Bronchial epithelial cell (primary cell): ENCODE data around the gene ADAMTS4. TPM values are rescaled to one million over a fixed set of nuclear protein-coding genes. Genes with fewer than 3 reads are reported as not detected.

Experiments used
- DNase-seq: peaks from one replicate; pipeline ENCODE4 v3.0.0-alpha.2; 2010; ENCODE audit warnings: low read depth
- FAIRE-seq: peaks from 2 replicates; lab custom pipeline; 2011; peaks lifted over from hg19 to GRCh38; lab: Jason Lieb, UNC
- H3K27me3 ChIP-seq: 2 replicates; pipeline ENCODE4 v1.5.1; 2011; ENCODE audit warnings: low read length; ENCODE audit not compliant: control insufficient read depth, insufficient read depth
- H3K36me3 ChIP-seq: 2 replicates; pipeline ENCODE4 v1.5.1; 2011; ENCODE audit warnings: low read length; ENCODE audit not compliant: control insufficient read depth, insufficient read depth
- H3K4me3 ChIP-seq: 2 replicates; pipeline ENCODE4 v1.5.1; 2011; ENCODE audit warnings: mild to moderate bottlenecking, low read depth, low read length, control low read depth
- CTCF ChIP-seq: IDR thresholded peaks from 2 replicates; pipeline ENCODE4 v1.5.1; 2011; ENCODE audit warnings: mild to moderate bottlenecking, moderate library complexity, low read length, control low read depth, inconsistent platforms; ENCODE audit not compliant: insufficient read depth, severe bottlenecking
- total RNA-seq: library from RNA; depleted of rRNA; stranded (reverse); fragments of >200 nt; gene quantifications from 2 replicates; pipeline ENCODE4 v1.2.1, GENCODE V29; 2014

The ADAMTS4 gene
- total RNA-seq, 1 donor from 2014 or later: under 0.01 TPM

- TF ChIP-seq CTCF: no peak
- FAIRE-seq (no peak), DNase-seq (no peak)
- Histone ChIP-seq H3K27me3 (no peaks in the 10 kb centered on the region), H3K36me3 (peaks cover 5% of the 10 kb centered on the region), H3K4me3 (no peak overlapping the region)
These were observed 25.2 kb upstream of the ADAMTS4 start for GRCh38 chr1:161223805-161224694.

- no peak for TF ChIP-seq CTCF
- FAIRE-seq (no peak), DNase-seq (no peak)
- H3K4me3 ChIP-seq: no peak overlapping the region
- H3K36me3 ChIP-seq: no peaks in the 10 kb centered on the region
- no peaks in the 10 kb centered on the region for H3K27me3 ChIP-seq
These were observed 23.5 kb upstream of the ADAMTS4 start for GRCh38 chr1:161222175-161223019.

- TF ChIP-seq CTCF: no peak
- H3K36me3 ChIP-seq: no peaks in the 10 kb centered on the region
- H3K4me3 ChIP-seq: no peak overlapping the region
- no peaks in the 10 kb centered on the region for H3K27me3 ChIP-seq
- FAIRE-seq (no peak), DNase-seq (no peak)
These were observed 21.1 kb upstream of the ADAMTS4 start for GRCh38 chr1:161220002-161220401.

- TF ChIP-seq CTCF: no peak
- no peak for FAIRE-seq
- no peak for DNase-seq
- Histone ChIP-seq H3K36me3 (no peaks in the 10 kb centered on the region), H3K27me3 (no peaks in the 10 kb centered on the region), H3K4me3 (no peak overlapping the region)
These were observed 20.4 kb upstream of the ADAMTS4 start for GRCh38 chr1:161219078-161219892.

- FAIRE-seq (no peak), DNase-seq (no peak)
- TF ChIP-seq CTCF: no peak
- Histone ChIP-seq H3K4me3 (no peak overlapping the region), H3K36me3 (peaks cover 6% of the 10 kb centered on the region), H3K27me3 (no peaks in the 10 kb centered on the region)
These were observed 19.6 kb upstream of the ADAMTS4 start for GRCh38 chr1:161218301-161219077.
